ENCODE measurements around the gene IGFLR1.

IGFLR1 gene

DNA sequence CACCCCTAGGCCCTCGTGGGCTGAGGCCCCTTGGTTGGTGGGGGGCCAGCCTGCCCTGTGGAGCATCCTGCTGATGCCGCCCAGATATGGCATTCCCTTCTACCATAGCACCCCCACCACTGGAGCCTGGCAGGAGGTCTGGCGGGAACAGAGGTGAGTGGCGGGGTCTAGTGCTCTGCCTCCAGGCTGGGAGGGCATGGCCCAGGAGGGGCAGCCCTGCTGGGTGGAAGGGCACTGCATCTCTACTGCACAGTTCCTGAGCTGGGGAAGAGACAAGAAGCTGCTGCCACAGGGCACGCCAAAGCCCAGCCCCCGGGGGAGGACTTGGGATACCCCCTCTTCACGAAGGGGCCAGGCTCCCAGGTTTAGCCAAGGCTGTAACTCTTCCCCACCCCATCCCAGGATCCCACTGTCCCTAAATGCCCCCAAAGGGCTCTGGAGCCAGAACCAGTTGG is 26.9 kb downstream of the IGFLR1 start:
- ATAC-seq = no peak
- TF ChIP-seq, protein P1, sequence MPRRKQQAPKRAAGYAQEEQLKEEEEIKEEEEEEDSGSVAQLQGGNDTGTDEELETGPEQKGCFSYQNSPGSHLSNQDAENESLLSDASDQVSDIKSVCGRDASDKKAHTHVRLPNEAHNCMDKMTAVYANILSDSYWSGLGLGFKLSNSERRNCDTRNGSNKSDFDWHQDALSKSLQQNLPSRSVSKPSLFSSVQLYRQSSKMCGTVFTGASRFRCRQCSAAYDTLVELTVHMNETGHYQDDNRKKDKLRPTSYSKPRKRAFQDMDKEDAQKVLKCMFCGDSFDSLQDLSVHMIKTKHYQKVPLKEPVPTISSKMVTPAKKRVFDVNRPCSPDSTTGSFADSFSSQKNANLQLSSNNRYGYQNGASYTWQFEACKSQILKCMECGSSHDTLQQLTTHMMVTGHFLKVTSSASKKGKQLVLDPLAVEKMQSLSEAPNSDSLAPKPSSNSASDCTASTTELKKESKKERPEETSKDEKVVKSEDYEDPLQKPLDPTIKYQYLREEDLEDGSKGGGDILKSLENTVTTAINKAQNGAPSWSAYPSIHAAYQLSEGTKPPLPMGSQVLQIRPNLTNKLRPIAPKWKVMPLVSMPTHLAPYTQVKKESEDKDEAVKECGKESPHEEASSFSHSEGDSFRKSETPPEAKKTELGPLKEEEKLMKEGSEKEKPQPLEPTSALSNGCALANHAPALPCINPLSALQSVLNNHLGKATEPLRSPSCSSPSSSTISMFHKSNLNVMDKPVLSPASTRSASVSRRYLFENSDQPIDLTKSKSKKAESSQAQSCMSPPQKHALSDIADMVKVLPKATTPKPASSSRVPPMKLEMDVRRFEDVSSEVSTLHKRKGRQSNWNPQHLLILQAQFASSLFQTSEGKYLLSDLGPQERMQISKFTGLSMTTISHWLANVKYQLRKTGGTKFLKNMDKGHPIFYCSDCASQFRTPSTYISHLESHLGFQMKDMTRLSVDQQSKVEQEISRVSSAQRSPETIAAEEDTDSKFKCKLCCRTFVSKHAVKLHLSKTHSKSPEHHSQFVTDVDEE (CRISPR knock-in tag; IDR thresholded peaks at IDR 0.05) = no peak
- TF ChIP-seq BACH2 (CRISPR knock-in tag; IDR thresholded peaks at IDR 0.05; ENCODE audit: borderline replicate concordance) = no peak
- TF ChIP-seq ESRRG (CRISPR knock-in tag; IDR thresholded peaks at IDR 0.05) = no peak
- TF ChIP-seq, protein P2, sequence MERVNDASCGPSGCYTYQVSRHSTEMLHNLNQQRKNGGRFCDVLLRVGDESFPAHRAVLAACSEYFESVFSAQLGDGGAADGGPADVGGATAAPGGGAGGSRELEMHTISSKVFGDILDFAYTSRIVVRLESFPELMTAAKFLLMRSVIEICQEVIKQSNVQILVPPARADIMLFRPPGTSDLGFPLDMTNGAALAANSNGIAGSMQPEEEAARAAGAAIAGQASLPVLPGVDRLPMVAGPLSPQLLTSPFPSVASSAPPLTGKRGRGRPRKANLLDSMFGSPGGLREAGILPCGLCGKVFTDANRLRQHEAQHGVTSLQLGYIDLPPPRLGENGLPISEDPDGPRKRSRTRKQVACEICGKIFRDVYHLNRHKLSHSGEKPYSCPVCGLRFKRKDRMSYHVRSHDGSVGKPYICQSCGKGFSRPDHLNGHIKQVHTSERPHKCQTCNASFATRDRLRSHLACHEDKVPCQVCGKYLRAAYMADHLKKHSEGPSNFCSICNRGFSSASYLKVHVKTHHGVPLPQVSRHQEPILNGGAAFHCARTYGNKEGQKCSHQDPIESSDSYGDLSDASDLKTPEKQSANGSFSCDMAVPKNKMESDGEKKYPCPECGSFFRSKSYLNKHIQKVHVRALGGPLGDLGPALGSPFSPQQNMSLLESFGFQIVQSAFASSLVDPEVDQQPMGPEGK (CRISPR knock-in tag; IDR thresholded peaks at IDR 0.05; ENCODE audit: borderline replicate concordance) = no peak
- no peak for TF ChIP-seq ARNTL (CRISPR knock-in tag; IDR thresholded peaks at IDR 0.05; ENCODE audit: borderline replicate concordance, low read depth)
- TF ChIP-seq ZFP3 (CRISPR knock-in tag; IDR thresholded peaks at IDR 0.05) = no peak
- no peak for TF ChIP-seq ZNF8 (CRISPR knock-in tag; IDR thresholded peaks at IDR 0.05)
- TF ChIP-seq SNAI2 (CRISPR knock-in tag; IDR thresholded peaks at IDR 0.05) = no peak
- no peak for TF ChIP-seq PPARA (CRISPR knock-in tag; IDR thresholded peaks at IDR 0.05; ENCODE audit: borderline replicate concordance)
- TF ChIP-seq, protein P3, sequence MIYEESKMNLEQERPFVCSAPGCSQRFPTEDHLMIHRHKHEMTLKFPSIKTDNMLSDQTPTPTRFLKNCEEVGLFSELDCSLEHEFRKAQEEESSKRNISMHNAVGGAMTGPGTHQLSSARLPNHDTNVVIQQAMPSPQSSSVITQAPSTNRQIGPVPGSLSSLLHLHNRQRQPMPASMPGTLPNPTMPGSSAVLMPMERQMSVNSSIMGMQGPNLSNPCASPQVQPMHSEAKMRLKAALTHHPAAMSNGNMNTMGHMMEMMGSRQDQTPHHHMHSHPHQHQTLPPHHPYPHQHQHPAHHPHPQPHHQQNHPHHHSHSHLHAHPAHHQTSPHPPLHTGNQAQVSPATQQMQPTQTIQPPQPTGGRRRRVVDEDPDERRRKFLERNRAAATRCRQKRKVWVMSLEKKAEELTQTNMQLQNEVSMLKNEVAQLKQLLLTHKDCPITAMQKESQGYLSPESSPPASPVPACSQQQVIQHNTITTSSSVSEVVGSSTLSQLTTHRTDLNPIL (CRISPR knock-in tag; IDR thresholded peaks at IDR 0.05; ENCODE audit: low read depth) = no peak
- TF ChIP-seq TCF4 (CRISPR knock-in tag; IDR thresholded peaks at IDR 0.05; ENCODE audit: borderline replicate concordance) = no peak
- TF ChIP-seq ZNF70 (CRISPR knock-in tag; IDR thresholded peaks at IDR 0.05) = no peak
- no peak for TF ChIP-seq CSDC2 (CRISPR knock-in tag; IDR thresholded peaks at IDR 0.05)
- no peak for TF ChIP-seq TOX (CRISPR knock-in tag; IDR thresholded peaks at IDR 0.05; ENCODE audit: borderline replicate concordance)
- no peak for TF ChIP-seq GLIS3 (CRISPR knock-in tag; IDR thresholded peaks at IDR 0.05)
- TF ChIP-seq ZNF565 (CRISPR knock-in tag; conservative IDR thresholded peaks at IDR 0.05; ENCODE audit: low read depth) = no peak
- no peak for TF ChIP-seq OSR1 (CRISPR knock-in tag; IDR thresholded peaks at IDR 0.05)
- no peak for TF ChIP-seq ISL1 (CRISPR knock-in tag; IDR thresholded peaks at IDR 0.05)

DNA sequence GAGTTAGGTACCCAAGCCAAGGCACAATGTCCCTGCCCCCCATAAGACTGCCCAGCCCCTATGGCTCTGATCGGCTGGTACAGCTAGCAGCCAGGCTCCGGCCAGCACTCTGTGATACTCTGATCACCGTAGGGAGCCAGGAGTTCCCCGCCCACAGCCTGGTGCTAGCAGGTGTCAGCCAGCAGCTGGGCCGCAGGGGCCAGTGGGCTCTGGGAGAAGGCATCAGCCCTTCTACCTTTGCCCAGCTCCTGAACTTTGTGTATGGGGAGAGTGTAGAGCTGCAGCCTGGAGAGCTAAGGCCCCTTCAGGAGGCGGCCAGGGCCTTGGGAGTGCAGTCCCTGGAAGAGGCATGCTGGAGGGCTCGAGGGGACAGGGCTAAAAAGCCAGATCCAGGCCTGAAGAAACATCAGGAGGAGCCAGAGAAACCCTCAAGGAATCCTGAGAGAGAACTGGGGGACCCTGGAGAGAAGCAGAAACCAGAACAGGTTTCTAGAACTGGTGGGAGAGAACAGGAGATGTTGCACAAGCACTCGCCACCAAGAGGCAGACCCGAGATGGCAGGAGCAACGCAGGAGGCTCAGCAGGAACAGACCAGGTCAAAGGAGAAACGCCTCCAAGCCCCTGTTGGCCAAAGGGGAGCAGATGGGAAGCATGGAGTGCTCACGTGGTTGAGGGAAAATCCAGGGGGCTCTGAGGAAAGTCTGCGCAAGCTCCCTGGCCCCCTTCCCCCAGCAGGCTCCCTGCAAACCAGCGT is 27.5 kb downstream of the IGFLR1 start:
- TF ChIP-seq BACH2 (CRISPR knock-in tag; IDR thresholded peaks at IDR 0.05; ENCODE audit: borderline replicate concordance) = no peak
- ATAC-seq = no peak

DNA sequence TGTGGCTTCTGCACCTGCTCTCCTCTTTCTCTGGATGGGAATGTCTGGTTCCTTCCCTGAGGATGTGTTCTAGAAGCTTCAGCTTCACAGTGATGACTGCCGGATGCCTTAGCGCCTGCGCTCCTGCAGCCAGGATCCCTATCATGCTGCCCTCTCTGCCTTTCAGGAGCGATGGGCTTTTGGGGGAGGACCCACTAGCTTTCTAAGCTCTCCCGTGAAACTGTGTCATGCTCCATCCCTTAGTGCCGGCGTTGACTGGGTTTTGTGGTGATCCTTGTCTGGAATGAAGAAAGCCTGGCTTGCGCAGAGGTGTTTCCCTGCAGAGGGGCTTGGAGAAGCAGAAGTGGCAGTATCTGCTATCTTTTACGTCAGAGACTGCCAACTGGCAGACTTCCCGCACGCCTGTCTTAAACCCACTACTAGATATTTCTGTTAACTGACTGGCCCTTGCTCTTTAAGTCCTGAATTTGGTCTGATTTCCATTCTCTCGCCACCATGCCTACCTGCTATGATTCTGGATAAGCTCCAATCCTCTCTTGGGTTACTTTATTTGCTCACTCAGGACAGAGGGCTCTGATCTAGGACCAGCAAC is 28.3 kb downstream of the IGFLR1 start:
- no peak for TF ChIP-seq ESRRG (CRISPR knock-in tag; IDR thresholded peaks at IDR 0.05)
- no peak for ATAC-seq

DNA sequence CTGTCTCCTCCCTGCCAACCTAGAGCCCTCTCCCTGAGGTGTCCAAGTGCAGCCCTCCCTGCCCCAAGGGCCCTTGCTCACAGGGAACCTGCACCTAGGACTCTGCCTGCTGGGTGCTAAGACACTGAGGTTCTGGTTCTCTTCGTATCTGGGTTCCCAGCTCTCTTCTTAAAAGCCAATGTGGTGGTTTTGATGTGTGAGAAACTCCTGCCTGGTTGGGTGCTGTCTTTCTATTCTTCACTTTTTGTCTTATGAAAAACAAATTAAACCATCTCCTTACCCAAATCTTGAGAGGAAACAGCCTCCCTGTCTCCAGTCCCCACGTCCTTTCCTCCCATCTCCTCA is 28.8 kb downstream of the IGFLR1 start:
- TF ChIP-seq GLIS3 (CRISPR knock-in tag; IDR thresholded peaks at IDR 0.05) (no peak), ARNTL (CRISPR knock-in tag; IDR thresholded peaks at IDR 0.05; ENCODE audit: borderline replicate concordance, low read depth) (no peak), RARB (CRISPR knock-in tag; IDR thresholded peaks at IDR 0.05) (no peak), ZNF8 (CRISPR knock-in tag; IDR thresholded peaks at IDR 0.05) (no peak), TCF4 (CRISPR knock-in tag; IDR thresholded peaks at IDR 0.05; ENCODE audit: borderline replicate concordance) (no peak), CSDC2 (CRISPR knock-in tag; IDR thresholded peaks at IDR 0.05) (no peak), ESRRG (CRISPR knock-in tag; IDR thresholded peaks at IDR 0.05) (no peak), TOX (CRISPR knock-in tag; IDR thresholded peaks at IDR 0.05; ENCODE audit: borderline replicate concordance) (no peak), SNAI2 (CRISPR knock-in tag; IDR thresholded peaks at IDR 0.05) (no peak), ZC3H10 (CRISPR knock-in tag; IDR thresholded peaks at IDR 0.05) (no peak), ZFP30 (CRISPR knock-in tag; IDR thresholded peaks at IDR 0.05) (no peak), ZNF70 (CRISPR knock-in tag; IDR thresholded peaks at IDR 0.05) (no peak), BACH2 (CRISPR knock-in tag; IDR thresholded peaks at IDR 0.05; ENCODE audit: borderline replicate concordance) (no peak), PPARA (CRISPR knock-in tag; IDR thresholded peaks at IDR 0.05; ENCODE audit: borderline replicate concordance) (no peak), ZNF565 (CRISPR knock-in tag; conservative IDR thresholded peaks at IDR 0.05; ENCODE audit: low read depth) (no peak), ISL1 (CRISPR knock-in tag; IDR thresholded peaks at IDR 0.05) (no peak), OSR1 (CRISPR knock-in tag; IDR thresholded peaks at IDR 0.05) (no peak)
- TF ChIP-seq, protein P4, sequence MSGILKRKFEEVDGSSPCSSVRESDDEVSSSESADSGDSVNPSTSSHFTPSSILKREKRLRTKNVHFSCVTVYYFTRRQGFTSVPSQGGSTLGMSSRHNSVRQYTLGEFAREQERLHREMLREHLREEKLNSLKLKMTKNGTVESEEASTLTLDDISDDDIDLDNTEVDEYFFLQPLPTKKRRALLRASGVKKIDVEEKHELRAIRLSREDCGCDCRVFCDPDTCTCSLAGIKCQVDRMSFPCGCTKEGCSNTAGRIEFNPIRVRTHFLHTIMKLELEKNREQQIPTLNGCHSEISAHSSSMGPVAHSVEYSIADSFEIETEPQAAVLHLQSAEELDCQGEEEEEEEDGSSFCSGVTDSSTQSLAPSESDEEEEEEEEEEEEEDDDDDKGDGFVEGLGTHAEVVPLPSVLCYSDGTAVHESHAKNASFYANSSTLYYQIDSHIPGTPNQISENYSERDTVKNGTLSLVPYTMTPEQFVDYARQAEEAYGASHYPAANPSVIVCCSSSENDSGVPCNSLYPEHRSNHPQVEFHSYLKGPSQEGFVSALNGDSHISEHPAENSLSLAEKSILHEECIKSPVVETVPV (CRISPR knock-in tag; IDR thresholded peaks at IDR 0.05) = no peak
- TF ChIP-seq, protein P2 (CRISPR knock-in tag; IDR thresholded peaks at IDR 0.05; ENCODE audit: borderline replicate concordance) = no peak
- TF ChIP-seq, protein P3 (CRISPR knock-in tag; IDR thresholded peaks at IDR 0.05; ENCODE audit: low read depth) = no peak
- ATAC-seq = no peak

Measured in SK-N-SH treated with all-trans-retinoic acid at 6 μM for 48 hours (cell line).